SU-DHL-6 (cell line): Measurements from ENCODE around the gene EML4.

Experiments used
- EZH2phosphoT487 ChIP-seq: fragments of 200-600 bp; sonication (generic), shearing (Covaris generic); conservative IDR thresholded peaks from 2 replicates; pipeline ENCODE4 v1.6.1; 2018; ENCODE audit warnings: mild to moderate bottlenecking, antibody characterized with exemption, low read length, moderate library complexity, mixed read lengths
- TF ChIP-seq, protein P1 (sequence below): fragments of 200-600 bp; sonication (generic); IDR thresholded peaks from one replicate; pipeline ENCODE4 v1.5.1; 2017; ENCODE audit warnings: antibody characterized with exemption, mild to moderate bottlenecking, low read length, moderate library complexity; ENCODE audit not compliant: insufficient read depth, poor library complexity, severe bottlenecking

DNA sequence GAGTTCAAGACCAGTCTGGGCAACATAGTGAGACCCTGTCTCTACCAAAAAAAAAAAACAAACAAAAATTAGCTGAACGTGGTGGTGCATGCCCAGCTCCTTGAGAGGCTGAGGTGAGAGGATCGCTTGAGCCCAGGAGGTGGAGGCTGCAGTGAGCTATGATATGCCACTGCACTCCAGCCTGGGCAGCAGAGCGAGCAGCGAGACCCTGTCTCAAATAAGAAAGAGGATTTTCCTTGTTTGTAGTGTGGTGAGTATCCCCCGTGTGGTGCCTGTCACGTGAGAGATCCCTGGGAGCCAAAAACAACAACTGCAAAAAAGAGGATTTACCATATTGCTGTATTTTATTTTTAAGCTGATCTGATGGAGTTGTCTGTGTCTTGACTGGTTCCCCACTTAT lies 9.2 kb downstream of the EML4 start:
- TF ChIP-seq, protein P1, sequence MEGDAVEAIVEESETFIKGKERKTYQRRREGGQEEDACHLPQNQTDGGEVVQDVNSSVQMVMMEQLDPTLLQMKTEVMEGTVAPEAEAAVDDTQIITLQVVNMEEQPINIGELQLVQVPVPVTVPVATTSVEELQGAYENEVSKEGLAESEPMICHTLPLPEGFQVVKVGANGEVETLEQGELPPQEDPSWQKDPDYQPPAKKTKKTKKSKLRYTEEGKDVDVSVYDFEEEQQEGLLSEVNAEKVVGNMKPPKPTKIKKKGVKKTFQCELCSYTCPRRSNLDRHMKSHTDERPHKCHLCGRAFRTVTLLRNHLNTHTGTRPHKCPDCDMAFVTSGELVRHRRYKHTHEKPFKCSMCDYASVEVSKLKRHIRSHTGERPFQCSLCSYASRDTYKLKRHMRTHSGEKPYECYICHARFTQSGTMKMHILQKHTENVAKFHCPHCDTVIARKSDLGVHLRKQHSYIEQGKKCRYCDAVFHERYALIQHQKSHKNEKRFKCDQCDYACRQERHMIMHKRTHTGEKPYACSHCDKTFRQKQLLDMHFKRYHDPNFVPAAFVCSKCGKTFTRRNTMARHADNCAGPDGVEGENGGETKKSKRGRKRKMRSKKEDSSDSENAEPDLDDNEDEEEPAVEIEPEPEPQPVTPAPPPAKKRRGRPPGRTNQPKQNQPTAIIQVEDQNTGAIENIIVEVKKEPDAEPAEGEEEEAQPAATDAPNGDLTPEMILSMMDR: no peak
- TF ChIP-seq EZH2phosphoT487: no peak
